ENCODE results near the gene TRAPPC1. TPM values are rescaled to one million over a fixed set of nuclear protein-coding genes. Genes with fewer than 3 reads are reported as not detected.

The TRAPPC1 gene
- total and polyA plus RNA-seq, 2 donors (not counting 3 experiments of a cell fraction or from before 2014, with no cell fraction given) = 146 to 250 TPM

DNA sequence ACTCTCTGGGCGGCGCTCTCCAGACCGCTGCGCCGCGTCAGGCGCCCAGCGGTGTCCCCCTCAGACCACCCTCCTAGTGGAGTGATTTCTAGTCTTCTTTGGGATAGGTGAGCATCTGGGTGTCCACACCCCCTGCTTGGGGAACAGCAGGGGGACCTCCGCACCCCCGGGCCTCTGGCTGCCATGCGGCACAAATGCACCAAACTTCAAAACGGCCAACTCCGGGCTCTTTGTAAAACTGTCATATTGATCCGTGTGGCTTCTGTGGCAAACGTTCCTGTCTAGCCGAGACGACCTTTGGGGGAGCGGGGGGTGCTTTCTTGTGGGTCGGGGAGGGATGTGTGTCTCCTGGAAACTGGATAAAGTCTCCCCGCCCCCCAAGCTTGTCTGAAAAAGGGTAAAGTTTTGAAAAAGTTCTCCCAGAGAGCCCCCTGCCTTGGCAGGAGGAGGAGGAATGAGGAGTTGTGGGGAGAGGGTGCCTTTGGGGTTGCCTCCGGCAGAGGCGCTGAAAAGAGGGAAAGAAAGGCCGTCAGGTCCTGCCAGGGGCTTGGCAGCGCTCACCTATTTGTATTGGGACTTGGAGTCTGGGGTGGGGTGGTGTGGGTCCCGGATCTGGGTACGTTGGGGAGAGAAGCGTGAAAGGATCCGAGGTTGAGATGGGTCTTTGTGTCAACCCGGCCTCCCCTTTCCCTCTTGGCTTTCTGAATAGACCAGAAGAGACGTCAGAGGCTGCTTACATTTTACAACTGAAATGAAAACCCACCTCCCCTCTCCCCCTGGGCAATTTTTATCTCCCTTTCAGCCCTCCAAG lies 45.3 kb downstream of the TRAPPC1 start:
- Histone ChIP-seq H3K27ac (ENCODE audit: insufficient read depth, low read depth, low read length) (peak overlapping the region; percentile 94), H3K9me1 (replicated peaks; ENCODE audit: control insufficient read depth, extremely low read depth, insufficient read depth, low read length) (no peaks in the 10 kb centered on the region), H3K36me3 (ENCODE audit: control insufficient read depth in 2 of 2, extremely low read depth in 1 of 2, insufficient read depth in 2 of 2, low read length in 2 of 2) (peaks cover 7 to 10% of the 10 kb centered on the region in 2 experiments), H3K9ac (replicated peaks; ENCODE audit: extremely low read depth, insufficient read depth, low read length) (peak overlapping the region; percentile 82), H3K4me1 (ENCODE audit: control insufficient read depth, extremely low read depth, insufficient read depth, low read length) (peaks cover 45% of the 10 kb centered on the region), H3K27me3 (ENCODE audit: control insufficient read depth in 2 of 2, insufficient read depth in 2 of 2, low read length in 2 of 2) (no peaks in the 10 kb centered on the region), H3K4me3 (replicated peaks in 1 of 3; ENCODE audit: insufficient read depth in 1 of 3, low read depth in 1 of 3, low read length in 3 of 3) (peak overlapping the region; percentile 67 to 76 (median 74)), H3K9me3 (replicated peaks; ENCODE audit: control insufficient read depth, insufficient read depth, low read length) (no peaks in the 10 kb centered on the region), H3K79me2 (ENCODE audit: control insufficient read depth, insufficient read depth, low read length) (peaks cover 32% of the 10 kb centered on the region), H2AFZ (ENCODE audit: low read depth, low read length) (no peak overlapping the region), H4K20me1 (replicated peaks; ENCODE audit: control insufficient read depth, extremely low read depth, insufficient read depth, low read length) (no peaks in the 10 kb centered on the region), H3K4me2 (ENCODE audit: insufficient read depth, low read length) (peak overlapping the region; percentile 95)
- intact Hi-C loops (cut with micrococcal nuclease) (loop anchor here (1.0 to 5.0 kb wide), 8 partner anchors 24 to 268 kb away; partner anchors contain the start of genes ALOXE3, CNTROB, KDM6B and NAA38), dilution Hi-C loops (cut with MboI; ENCODE audit: extremely low pct_ligation_motif_present, low sequenced_read_pairs) (no loop called here)
- TF ChIP-seq, protein P1, sequence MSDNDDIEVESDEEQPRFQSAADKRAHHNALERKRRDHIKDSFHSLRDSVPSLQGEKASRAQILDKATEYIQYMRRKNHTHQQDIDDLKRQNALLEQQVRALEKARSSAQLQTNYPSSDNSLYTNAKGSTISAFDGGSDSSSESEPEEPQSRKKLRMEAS (IDR thresholded peaks at IDR 0.05; ENCODE audit: insufficient read depth, insufficient read length) = no peak
- TF ChIP-seq POLR2AphosphoS5 (IDR thresholded peaks at IDR 0.05; ENCODE audit: insufficient read depth, low read depth, low read length) (no peak), POLR2A (IDR thresholded peaks at IDR 0.05; ENCODE audit: low read depth, low read length) (peak; percentile 21)
- FAIRE-seq (no peak), DNase-seq (ENCODE audit: low read depth, low spot score) (peak; percentile 38)
- POLR2A ChIA-PET = no interaction called here
- TSS peak; percentile 33 for BruUV-seq (replicated peaks)
- CTCF ChIA-PET = no interaction called here

DNA sequence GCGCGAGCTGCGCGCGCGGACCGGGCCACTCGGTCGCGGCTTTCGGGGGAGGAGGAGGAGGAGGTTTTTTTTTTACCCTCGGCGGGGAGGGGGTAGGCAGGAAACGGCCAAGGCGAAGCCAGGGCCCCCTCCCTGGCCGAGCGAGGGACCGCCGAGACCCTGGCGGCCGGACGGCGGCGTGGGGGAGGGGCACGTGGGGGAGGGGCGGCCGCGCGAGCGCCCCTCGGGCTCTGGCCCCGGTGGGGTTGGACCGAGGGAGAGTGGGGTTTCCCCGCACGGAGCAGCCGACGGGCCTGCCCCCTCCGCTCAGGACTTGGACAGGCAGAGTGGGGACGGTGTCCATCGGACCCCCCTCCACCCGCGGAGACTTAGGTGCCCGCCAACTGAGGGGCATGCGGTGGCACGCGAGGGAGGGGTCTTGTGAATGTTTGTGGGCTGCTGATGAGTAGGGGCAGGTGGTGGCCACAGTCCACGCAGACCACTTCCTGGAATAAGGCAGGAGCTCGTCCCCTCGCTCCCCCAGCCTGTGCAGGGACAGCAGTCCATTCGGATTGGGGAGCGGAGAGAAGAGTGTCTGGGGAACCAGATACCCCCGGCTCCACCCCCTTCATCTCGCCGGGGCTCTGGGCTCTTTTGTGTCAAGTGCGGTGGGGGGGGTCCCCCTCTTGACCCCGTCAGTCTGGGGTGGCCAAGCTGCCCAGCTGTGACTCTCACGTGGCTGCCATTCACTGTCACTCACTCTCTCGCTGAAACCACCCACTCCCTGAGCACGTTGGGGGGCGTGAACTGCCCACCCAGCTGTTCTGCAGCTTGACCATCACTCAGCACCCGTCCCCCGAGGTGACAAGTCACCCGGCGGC lies 46.1 kb downstream of the TRAPPC1 start:
- Histone ChIP-seq H3K4me3 (replicated peaks in 1 of 3; ENCODE audit: insufficient read depth in 1 of 3, low read depth in 1 of 3, low read length in 3 of 3) (peak overlapping the region; percentile 67 to 76 (median 74)), H3K9me3 (replicated peaks; ENCODE audit: control insufficient read depth, insufficient read depth, low read length) (no peaks in the 10 kb centered on the region), H3K4me1 (ENCODE audit: control insufficient read depth, extremely low read depth, insufficient read depth, low read length) (peaks cover 45% of the 10 kb centered on the region), H3K79me2 (ENCODE audit: control insufficient read depth, insufficient read depth, low read length) (peaks cover 32% of the 10 kb centered on the region), H3K9me1 (replicated peaks; ENCODE audit: control insufficient read depth, extremely low read depth, insufficient read depth, low read length) (no peaks in the 10 kb centered on the region), H3K36me3 (ENCODE audit: control insufficient read depth in 2 of 2, extremely low read depth in 1 of 2, insufficient read depth in 2 of 2, low read length in 2 of 2) (peaks cover 5 to 9% of the 10 kb centered on the region in 2 experiments), H3K27me3 (ENCODE audit: control insufficient read depth in 2 of 2, insufficient read depth in 2 of 2, low read length in 2 of 2) (no peaks in the 10 kb centered on the region), H4K20me1 (replicated peaks; ENCODE audit: control insufficient read depth, extremely low read depth, insufficient read depth, low read length) (no peaks in the 10 kb centered on the region), H3K9ac (replicated peaks; ENCODE audit: extremely low read depth, insufficient read depth, low read length) (peak overlapping the region; percentile 82), H3K4me2 (ENCODE audit: insufficient read depth, low read length) (peak overlapping the region; percentile 95), H2AFZ (ENCODE audit: low read depth, low read length) (peak overlapping the region; percentile 19), H3K27ac (ENCODE audit: insufficient read depth, low read depth, low read length) (peak overlapping the region; percentile 94)
- intact Hi-C loops (cut with micrococcal nuclease) (loop anchor here (5.0 kb wide), 1 partner anchor 198 kb away; the partner anchor contains the start of genes TP53 and WRAP53), dilution Hi-C loops (cut with MboI; ENCODE audit: extremely low pct_ligation_motif_present, low sequenced_read_pairs) (no loop called here)
- BruUV-seq (replicated peaks) = no TSS peak
- DNase-seq (ENCODE audit: low read depth, low spot score) (peak; percentile 50), FAIRE-seq (no peak)
- TF ChIP-seq EZH2 (IDR thresholded peaks at IDR 0.05; ENCODE audit: borderline replicate concordance, low read depth, low read length, severe bottlenecking) = no peak
- TF ChIP-seq, protein P1 (IDR thresholded peaks at IDR 0.05; ENCODE audit: insufficient read depth, insufficient read length) = peak; percentile 55
- TF ChIP-seq POLR2A (IDR thresholded peaks at IDR 0.05; ENCODE audit: low read depth, low read length) = peak; percentile 12
- TF ChIP-seq POLR2AphosphoS5 (IDR thresholded peaks at IDR 0.05; ENCODE audit: insufficient read depth, low read depth, low read length) = peak; percentile 48
- ChIA-PET POLR2A (no interaction called here), CTCF (no interaction called here)

All from endothelial cell of umbilical vein (primary cell).